H9 (cell line): Measurements from ENCODE around the gene ANKRD11. TPM values are rescaled to one million over a fixed set of nuclear protein-coding genes. Genes with fewer than 3 reads are reported as not detected.

Experiments
- DNase-seq: peaks from one replicate; pipeline ENCODE4 v3.0.0-alpha.2; 2017
- H2AFZ ChIP-seq: one replicate; pipeline ENCODE4 v1.6.1; 2013; ENCODE audit warnings: mild to moderate bottlenecking, low read length, control low read depth, moderate library complexity
- H2AK5ac ChIP-seq: 2 replicates; pipeline ENCODE4 v1.6.1; 2013; ENCODE audit warnings: low read length, control low read depth, mixed read lengths; ENCODE audit not compliant: insufficient read length
- H2BK120ac ChIP-seq: one replicate; pipeline ENCODE4 v1.6.1; 2013; ENCODE audit warnings: low read depth, mild to moderate bottlenecking, low read length, control low read depth, inconsistent platforms; ENCODE audit not compliant: poor library complexity, severe bottlenecking
- H2BK12ac ChIP-seq: 2 replicates; pipeline ENCODE4 v1.6.1; 2013; ENCODE audit warnings: low read length, control low read depth, mixed read lengths, low read depth; ENCODE audit not compliant: insufficient read length
- H2BK15ac ChIP-seq: 2 replicates; pipeline ENCODE4 v1.6.1; 2013; ENCODE audit warnings: low read depth, low read length, control low read depth
- H2BK20ac ChIP-seq: one replicate; pipeline ENCODE4 v1.6.1; 2013; ENCODE audit warnings: low read depth, mild to moderate bottlenecking, low read length, control low read depth, inconsistent platforms; ENCODE audit not compliant: poor library complexity, severe bottlenecking
- H2BK5ac ChIP-seq: 2 replicates; pipeline ENCODE4 v1.6.1; 2013; ENCODE audit warnings: low read length, control low read depth, mixed read lengths; ENCODE audit not compliant: insufficient read length
- H3K14ac ChIP-seq: 2 replicates; pipeline ENCODE4 v1.6.1; 2013; ENCODE audit warnings: low read length, control low read depth; ENCODE audit not compliant: insufficient read depth
- H3K18ac ChIP-seq: 2 replicates; pipeline ENCODE4 v1.6.1; 2013; ENCODE audit warnings: low read depth, mild to moderate bottlenecking, mixed read lengths, low read length, control low read depth; ENCODE audit not compliant: insufficient read length
- H3K23ac ChIP-seq: 2 replicates; pipeline ENCODE4 v1.6.1; 2013; ENCODE audit warnings: low read length, control low read depth, mixed read lengths, low read depth; ENCODE audit not compliant: insufficient read length
- H3K23me2 ChIP-seq: 2 replicates; pipeline ENCODE4 v1.6.1; 2013; ENCODE audit warnings: low read depth, mild to moderate bottlenecking, mixed read lengths, low read length, control low read depth; ENCODE audit not compliant: insufficient read length, poor library complexity, severe bottlenecking
- H3K27ac ChIP-seq: 2 replicates; pipeline ENCODE4 v1.5.1; 2013; ENCODE audit warnings: low read length, control low read depth, mixed read lengths, low read depth; ENCODE audit not compliant: insufficient read length
- H3K27me3 ChIP-seq: 2 replicates; pipeline ENCODE4 v1.6.1; 2013; ENCODE audit warnings: low read length, control low read depth, inconsistent platforms; ENCODE audit not compliant: insufficient read depth
- H3K4ac ChIP-seq: 2 replicates; pipeline ENCODE4 v1.6.1; 2013; ENCODE audit warnings: low read depth, mild to moderate bottlenecking, control low read depth, inconsistent platforms, low read length, moderate library complexity
- H3K4me1 ChIP-seq: 2 replicates; pipeline ENCODE4 v1.6.1; 2013; ENCODE audit warnings: low read length, control low read depth, inconsistent platforms; ENCODE audit not compliant: insufficient read depth
- H3K4me2 ChIP-seq: 2 replicates; pipeline ENCODE4 v1.6.1; 2013; ENCODE audit warnings: low read length, control low read depth, mixed read lengths; ENCODE audit not compliant: insufficient read length, insufficient read depth
- H3K56ac ChIP-seq: 2 replicates; pipeline ENCODE4 v1.6.1; 2013; ENCODE audit warnings: low read depth, mild to moderate bottlenecking, mixed read lengths, low read length, control low read depth; ENCODE audit not compliant: insufficient read length
- H3K79me1 ChIP-seq: 2 replicates; pipeline ENCODE4 v1.6.1; 2013; ENCODE audit warnings: low read depth, mild to moderate bottlenecking, moderate library complexity, low read length, control low read depth, inconsistent platforms; ENCODE audit not compliant: insufficient read depth, poor library complexity, severe bottlenecking
- H3K79me2 ChIP-seq: 2 replicates; pipeline ENCODE4 v1.6.1; 2013; ENCODE audit warnings: low read length, control low read depth, inconsistent platforms; ENCODE audit not compliant: insufficient read depth
- H3K9ac ChIP-seq: 2 replicates; pipeline ENCODE4 v1.6.1; 2013; ENCODE audit warnings: low read length, control low read depth, mixed read lengths; ENCODE audit not compliant: insufficient read length; ENCODE audit errors: extremely low read depth
- H3K9me3 ChIP-seq: one replicate; pipeline ENCODE4 v1.6.1; 2013; ENCODE audit warnings: low read depth, low read length, inconsistent platforms; ENCODE audit not compliant: control insufficient read depth
- H3T11ph ChIP-seq: one replicate; pipeline ENCODE4 v1.6.1; 2013; ENCODE audit warnings: mild to moderate bottlenecking, low read length, control low read depth, inconsistent platforms
- H4K20me1 ChIP-seq: one replicate; pipeline ENCODE4 v1.6.1; 2013; ENCODE audit not compliant: control insufficient read depth, insufficient read length, insufficient read depth
- H4K5ac ChIP-seq: 2 replicates; pipeline ENCODE4 v1.6.1; 2013; ENCODE audit warnings: low read depth, mild to moderate bottlenecking, mixed read lengths, low read length, control low read depth; ENCODE audit not compliant: insufficient read length
- H4K8ac ChIP-seq: replicated peaks from 2 replicates; pipeline ENCODE4 v1.6.1; 2013; ENCODE audit warnings: low read length, control low read depth, mixed read lengths, low read depth; ENCODE audit not compliant: insufficient read length
- H4K91ac ChIP-seq: 2 replicates; pipeline ENCODE4 v1.6.1; 2013; ENCODE audit warnings: low read depth, mild to moderate bottlenecking, moderate library complexity, mixed read lengths, low read length, control low read depth; ENCODE audit not compliant: insufficient read length
- H3K27ac Mint-ChIP-seq, 3 experiments: 2 replicates in 2 of 3; 3 replicates in 1 of 3; pipeline ENCODE4 v1.8.0; 2020 to 2021; ENCODE audit warnings: mixed read lengths in 3 of 3, mild to moderate bottlenecking in 1 of 3, moderate library complexity in 1 of 3
- H3K27me3 Mint-ChIP-seq: 2 replicates; pipeline ENCODE4 v1.8.0; 2021; ENCODE audit warnings: low read depth, mild to moderate bottlenecking, moderate library complexity, mixed read lengths
- H3K36me3 Mint-ChIP-seq, 3 experiments: 2 replicates in 2 of 3; 3 replicates in 1 of 3; pipeline ENCODE4 v1.8.0; 2020 to 2021; ENCODE audit warnings: low read depth in 3 of 3, mixed read lengths in 3 of 3; ENCODE audit not compliant: insufficient read depth in 1 of 3
- H3K4me1 Mint-ChIP-seq, 2 experiments: 2 replicates each; pipeline ENCODE4 v1.8.0; 2020; ENCODE audit warnings: mixed read lengths in 2 of 2
- H3K4me3 Mint-ChIP-seq, 2 experiments: 2 replicates in 1 of 2; 3 replicates in 1 of 2; pipeline ENCODE4 v1.8.0; 2020 to 2021; ENCODE audit warnings: mild to moderate bottlenecking in 2 of 2, mixed read lengths in 2 of 2, moderate library complexity in 1 of 2
- H3K9me3 Mint-ChIP-seq, 2 experiments: 2 replicates in 1 of 2; 3 replicates in 1 of 2; pipeline ENCODE4 v1.8.0; 2020; ENCODE audit warnings: mild to moderate bottlenecking in 2 of 2, mixed read lengths in 2 of 2, moderate library complexity in 1 of 2
- WGBS: extraction: QIAGEN DNeasy Blood & Tissue Kit; methylation state at CpG from one replicate; pipeline ENCODE4 v1.1.7; 2013; ENCODE audit warnings: missing lambda C conversion rate, low lambda C conversion rate, mixed read lengths; ENCODE audit not compliant: insufficient read length; ENCODE audit errors: extremely low coverage; 5-methylcytosine and 5-hydroxymethylcytosine counted together
- total RNA-seq: library from RNA; stranded (reverse); gene quantifications from 2 replicates; pipeline ENCODE4 v1.2.1, GENCODE V29; 2021
- TF ChIP-seq, protein P1 (sequence below): fragments of 200-600 bp; sonication (generic); conservative IDR thresholded peaks from 3 replicates; pipeline ENCODE4 v1.8.0; 2021; ENCODE audit warnings: antibody characterized with exemption, mild to moderate bottlenecking

ANKRD11 gene
- total RNA-seq, 1 experiment from 2014 or later, result 181 TPM

DNA sequence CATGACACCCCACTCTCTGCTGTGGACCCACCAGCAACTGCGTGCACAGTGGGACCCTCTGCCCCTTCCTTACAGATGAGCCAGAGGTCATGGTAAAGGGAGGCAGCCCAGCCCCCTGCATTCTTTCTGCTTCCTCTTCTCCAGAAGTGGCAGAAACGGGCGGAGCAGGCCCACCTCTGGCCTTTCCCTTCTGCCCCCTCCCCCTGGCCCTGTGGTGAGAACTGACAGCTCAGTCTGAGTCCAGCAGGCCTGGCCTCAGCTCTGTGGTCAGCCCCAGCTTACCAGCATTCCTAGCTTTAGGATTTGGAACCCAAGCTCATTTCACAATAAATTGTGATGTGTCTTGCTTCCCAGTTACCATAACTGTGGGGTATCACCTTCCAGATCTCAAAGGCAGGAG lies 4.8 kb upstream of the ANKRD11 start:
- H2BK15ac ChIP-seq, result no peak overlapping the region
- peaks cover 3% of the 10 kb centered on the region; the same call in 1 of the 2 replicates for H3K79me2 ChIP-seq
- no peak overlapping the region for H3K4me3 Mint-ChIP-seq
- no peaks in the 10 kb centered on the region for H3K36me3 Mint-ChIP-seq
- no peaks in the 10 kb centered on the region for H3K4me1 ChIP-seq
- H3K27me3 ChIP-seq, result no peaks in the 10 kb centered on the region
- H3T11ph ChIP-seq, result no peak overlapping the region
- H3K27ac Mint-ChIP-seq, result no peak overlapping the region
- no peak overlapping the region for H2BK120ac ChIP-seq
- no peaks in the 10 kb centered on the region for H3K9me3 ChIP-seq
- H4K20me1 ChIP-seq, result no peaks in the 10 kb centered on the region
- peaks cover 8% of the 10 kb centered on the region for H3K23me2 ChIP-seq
- no peak overlapping the region for H3K4me2 ChIP-seq
- no peak overlapping the region for H2AFZ ChIP-seq
- no peak overlapping the region for H4K5ac ChIP-seq
- H3K9ac ChIP-seq, result no peak overlapping the region
- H3K23ac ChIP-seq, result no peak overlapping the region
- H4K91ac ChIP-seq, result no peak overlapping the region
- H3K27ac ChIP-seq, result no peak overlapping the region
- no peak overlapping the region for H3K4ac ChIP-seq
- H4K8ac ChIP-seq, result peak overlapping the region; percentile 94
- peaks cover 8 to 9% of the 10 kb centered on the region in 2 experiments for H3K4me1 Mint-ChIP-seq
- H2BK12ac ChIP-seq, result no peak overlapping the region
- TF ChIP-seq, protein P1, sequence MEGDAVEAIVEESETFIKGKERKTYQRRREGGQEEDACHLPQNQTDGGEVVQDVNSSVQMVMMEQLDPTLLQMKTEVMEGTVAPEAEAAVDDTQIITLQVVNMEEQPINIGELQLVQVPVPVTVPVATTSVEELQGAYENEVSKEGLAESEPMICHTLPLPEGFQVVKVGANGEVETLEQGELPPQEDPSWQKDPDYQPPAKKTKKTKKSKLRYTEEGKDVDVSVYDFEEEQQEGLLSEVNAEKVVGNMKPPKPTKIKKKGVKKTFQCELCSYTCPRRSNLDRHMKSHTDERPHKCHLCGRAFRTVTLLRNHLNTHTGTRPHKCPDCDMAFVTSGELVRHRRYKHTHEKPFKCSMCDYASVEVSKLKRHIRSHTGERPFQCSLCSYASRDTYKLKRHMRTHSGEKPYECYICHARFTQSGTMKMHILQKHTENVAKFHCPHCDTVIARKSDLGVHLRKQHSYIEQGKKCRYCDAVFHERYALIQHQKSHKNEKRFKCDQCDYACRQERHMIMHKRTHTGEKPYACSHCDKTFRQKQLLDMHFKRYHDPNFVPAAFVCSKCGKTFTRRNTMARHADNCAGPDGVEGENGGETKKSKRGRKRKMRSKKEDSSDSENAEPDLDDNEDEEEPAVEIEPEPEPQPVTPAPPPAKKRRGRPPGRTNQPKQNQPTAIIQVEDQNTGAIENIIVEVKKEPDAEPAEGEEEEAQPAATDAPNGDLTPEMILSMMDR, result no peak
- H2AK5ac ChIP-seq, result no peak overlapping the region
- no peaks in the 10 kb centered on the region for H3K9me3 Mint-ChIP-seq
- no peaks in the 10 kb centered on the region for H3K27me3 Mint-ChIP-seq
- no CpG with 5 or more reads among the region's 3 CpGs for WGBS
- no peak overlapping the region for H2BK5ac ChIP-seq
- H3K14ac ChIP-seq, result no peak overlapping the region
- DNase-seq, result no peak
- H2BK20ac ChIP-seq, result no peak overlapping the region
- H3K56ac ChIP-seq, result no peak overlapping the region
- H3K18ac ChIP-seq, result no peak overlapping the region
- H3K79me1 ChIP-seq, result peaks cover 3% of the 10 kb centered on the region
